ENCODE measurements around the gene PIK3AP1. TPM values are rescaled to one million over a fixed set of nuclear protein-coding genes. Genes with fewer than 3 reads are reported as not detected.

The PIK3AP1 gene
- total and polyA plus RNA-seq, 2 of the 8 experiments (the other 6 are each of a cell fraction or from before 2014, with no cell fraction given), result 1.9 to 4.5 TPM

DNA sequence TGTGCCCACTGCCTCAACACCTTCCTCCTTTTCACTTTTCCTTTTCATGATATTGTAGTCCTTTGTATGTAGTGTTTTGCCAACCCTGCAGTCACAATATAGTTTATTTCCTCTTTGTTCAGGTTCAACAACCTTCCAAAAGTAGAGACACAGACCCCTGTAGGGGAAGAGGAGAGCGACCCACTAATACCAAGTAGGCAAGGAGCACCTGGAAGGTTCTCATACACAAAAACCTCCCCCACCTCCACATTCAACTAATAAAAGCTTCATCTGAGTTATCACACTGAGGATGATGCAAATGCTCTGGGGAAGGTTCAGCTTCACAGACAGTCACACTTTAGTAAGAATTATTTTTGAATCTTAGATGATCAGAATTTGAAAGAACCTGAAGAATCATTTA is 41.6 kb downstream of the PIK3AP1 start (continued):
- TF ChIP-seq GTF2F1 (IDR thresholded peaks at IDR 0.05; ENCODE audit: borderline replicate concordance, low read depth, low read length) (no peak), CHD7 (IDR thresholded peaks at IDR 0.05; ENCODE audit: insufficient replicate concordance, low read length) (no peak)

Measured in H1 (cell line).